HEK293 (cell line): ENCODE data around the gene AKIP1.

ENCODE experiments used
- CTCF ChIP-seq: fragments of 450-650 bp; formaldehyde crosslinking; IDR thresholded peaks from 2 replicates; pipeline ENCODE4 v1.5.1; 2016; ENCODE audit warnings: missing biosample characterization, missing genetic modification characterization
- MZF1 ChIP-seq: fragments of 450-650 bp; formaldehyde crosslinking; IDR thresholded peaks from 2 replicates; pipeline ENCODE4 v1.5.1; 2017; ENCODE audit warnings: missing biosample characterization, missing genetic modification characterization, borderline replicate concordance
- ZBTB10 ChIP-seq: fragments of 450-650 bp; formaldehyde crosslinking; IDR thresholded peaks from 2 replicates; pipeline ENCODE4 v1.5.1; 2016; ENCODE audit warnings: missing biosample characterization, missing genetic modification characterization
- ZFP41 ChIP-seq: fragments of 450-650 bp; formaldehyde crosslinking; IDR thresholded peaks from 2 replicates; pipeline ENCODE4 v1.5.1; 2016; ENCODE audit warnings: missing biosample characterization, missing genetic modification characterization, borderline replicate concordance
- ZNF112 ChIP-seq: fragments of 450-650 bp; formaldehyde crosslinking; IDR thresholded peaks from 2 replicates; pipeline ENCODE4 v1.5.0; 2017; ENCODE audit warnings: missing biosample characterization, missing genetic modification characterization
- TF ChIP-seq, protein P1 (sequence below): fragments of 450-650 bp; formaldehyde crosslinking; IDR thresholded peaks from 2 replicates; pipeline ENCODE4 v1.5.1; 2016; ENCODE audit warnings: missing biosample characterization, missing genetic modification characterization

DNA sequence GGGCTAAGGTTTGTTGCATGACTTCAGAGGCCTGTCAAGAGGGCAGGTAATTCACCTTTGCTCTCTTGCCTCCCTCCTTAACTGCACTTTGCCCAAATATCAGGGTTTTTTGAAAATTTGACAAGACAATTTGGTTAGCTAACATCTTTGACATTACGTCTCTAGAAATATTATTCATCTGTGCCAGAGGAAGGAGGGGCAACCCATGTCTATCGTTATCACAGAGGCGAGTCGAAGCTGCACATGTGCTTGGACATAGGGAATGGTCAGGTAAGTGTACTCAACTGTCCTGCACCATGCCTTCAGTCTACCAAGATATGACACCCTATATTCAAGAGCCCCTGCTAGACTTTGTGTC, 3.7 kb downstream of the AKIP1 start:
- TF ChIP-seq CTCF (tag by site-specific recombination) (no peak), MZF1 (no peak), ZBTB10 (no peak), ZNF112 (tag by site-specific recombination) (no peak), ZFP41 (no peak)
- TF ChIP-seq, protein P1, sequence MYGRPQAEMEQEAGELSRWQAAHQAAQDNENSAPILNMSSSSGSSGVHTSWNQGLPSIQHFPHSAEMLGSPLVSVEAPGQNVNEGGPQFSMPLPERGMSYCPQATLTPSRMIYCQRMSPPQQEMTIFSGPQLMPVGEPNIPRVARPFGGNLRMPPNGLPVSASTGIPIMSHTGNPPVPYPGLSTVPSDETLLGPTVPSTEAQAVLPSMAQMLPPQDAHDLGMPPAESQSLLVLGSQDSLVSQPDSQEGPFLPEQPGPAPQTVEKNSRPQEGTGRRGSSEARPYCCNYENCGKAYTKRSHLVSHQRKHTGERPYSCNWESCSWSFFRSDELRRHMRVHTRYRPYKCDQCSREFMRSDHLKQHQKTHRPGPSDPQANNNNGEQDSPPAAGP (tag by site-specific recombination), result no peak
